Forelimb muscle (tissue), 1 donor: ENCODE measurements around the gene PRKX. TPM values are rescaled to one million over a fixed set of nuclear protein-coding genes. Genes with fewer than 3 reads are reported as not detected.
"Not testable (repeated sequence)": the region's sequence is repeated elsewhere in the genome, so short reads cannot be mapped to it uniquely, and the experiment has no call there.

Experiments
- DNase-seq: peaks from one replicate; pipeline ENCODE4 v3.0.0-alpha.2; 2013; ENCODE audit warnings: low read depth
- polyA plus RNA-seq: library from polyadenylated mRNA; unstranded; fragments of 120-200 nt; gene quantifications from one replicate; pipeline ENCODE4 v1.2.1, GENCODE V29; 2013; ENCODE audit not compliant: insufficient read length

Gene PRKX
- 9.0 TPM for polyA plus RNA-seq

- no peak for DNase-seq
These were observed at the start of gene PRKX for GRCh38 chrX:3713225-3713936. Gene PRKX (minus strand): TSS chrX:3713649. CDS start chrX:3713253, 396 bp downstream.

- no peak for DNase-seq
These were observed 49.7 kb upstream of the PRKX start for GRCh38 chrX:3763111-3763510.

DNA sequence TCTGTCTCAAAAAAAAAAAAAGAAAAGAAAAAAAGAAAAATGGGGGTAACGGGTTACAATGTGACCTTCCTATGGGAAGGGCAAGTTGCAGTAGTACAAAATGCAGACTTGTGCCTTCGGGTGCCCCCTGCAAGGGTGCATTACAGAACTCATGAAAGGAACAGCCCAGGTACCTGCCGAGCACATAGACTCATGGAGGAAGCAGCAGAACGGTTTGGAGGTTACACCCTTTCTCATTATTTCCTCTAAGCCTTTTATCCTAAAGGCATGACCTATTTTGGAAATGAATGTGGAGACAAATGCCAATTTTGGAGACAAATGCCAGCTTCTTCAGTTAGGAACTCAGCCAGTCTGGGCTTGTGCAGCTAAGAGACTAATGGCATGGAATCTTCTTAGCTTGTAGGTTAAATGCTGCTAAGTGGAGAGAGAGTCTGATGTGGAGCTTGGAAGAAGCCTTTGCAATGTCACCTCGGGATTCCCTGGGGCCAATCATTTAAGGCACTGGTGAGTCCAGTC, 44.1 kb upstream of the PRKX start:
- DNase-seq: no peak

GRCh38 chrX:3748052-3748559, 34.7 kb upstream of the PRKX start:
- DNase-seq: no peak

DNA sequence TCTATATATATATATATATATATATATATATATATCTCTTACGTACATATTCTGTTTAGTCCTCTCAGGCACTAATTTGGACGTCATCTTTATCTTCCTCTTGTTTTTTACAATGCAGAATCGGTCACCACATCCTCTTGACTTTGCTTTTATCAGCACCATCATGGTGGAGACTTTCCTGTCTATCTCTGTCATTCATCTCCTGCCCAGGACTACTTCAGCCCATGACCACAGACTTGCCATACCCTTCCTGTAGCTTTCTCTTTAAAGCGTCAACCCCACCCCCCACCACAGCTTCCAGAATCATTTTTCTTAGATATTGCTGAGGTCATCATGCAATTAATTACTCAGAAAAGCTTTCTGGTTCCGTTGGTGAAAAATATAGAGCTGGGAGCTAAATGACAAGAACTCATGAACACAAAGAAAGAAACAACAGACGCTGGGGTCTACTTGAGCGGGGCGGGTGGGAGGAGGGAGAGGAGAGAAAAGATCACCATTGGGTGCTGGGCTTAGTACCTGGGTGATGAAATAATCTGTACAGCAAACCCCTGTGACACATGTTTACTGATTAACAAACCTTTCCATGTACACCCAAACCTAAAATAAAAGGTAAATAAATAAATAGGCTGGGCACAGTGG, 30.5 kb upstream of the PRKX start:
- no peak for DNase-seq

GRCh38 chrX:3740946-3741345, 27.5 kb upstream of the PRKX start:
- DNase-seq: not testable (repeated sequence)

DNA sequence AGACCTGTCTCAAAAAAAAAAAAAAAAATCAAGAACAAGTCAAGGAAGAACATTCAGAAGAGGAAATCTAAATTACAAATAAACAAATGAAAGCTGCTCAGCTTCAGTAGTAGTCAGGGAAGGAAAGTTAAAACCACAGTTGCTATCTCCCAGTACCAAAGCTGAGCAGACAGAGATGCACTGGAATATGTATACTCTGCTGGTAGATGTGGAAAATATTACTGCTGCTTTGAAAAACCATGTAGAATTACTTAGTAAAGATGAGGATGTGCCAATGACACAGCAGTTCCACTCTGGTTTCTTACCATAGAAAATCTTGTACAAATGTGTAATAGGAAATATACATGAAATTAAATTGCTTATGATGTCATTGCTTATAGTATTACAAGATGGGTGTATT, 25.1 kb upstream of the PRKX start:
- no peak for DNase-seq

DNA sequence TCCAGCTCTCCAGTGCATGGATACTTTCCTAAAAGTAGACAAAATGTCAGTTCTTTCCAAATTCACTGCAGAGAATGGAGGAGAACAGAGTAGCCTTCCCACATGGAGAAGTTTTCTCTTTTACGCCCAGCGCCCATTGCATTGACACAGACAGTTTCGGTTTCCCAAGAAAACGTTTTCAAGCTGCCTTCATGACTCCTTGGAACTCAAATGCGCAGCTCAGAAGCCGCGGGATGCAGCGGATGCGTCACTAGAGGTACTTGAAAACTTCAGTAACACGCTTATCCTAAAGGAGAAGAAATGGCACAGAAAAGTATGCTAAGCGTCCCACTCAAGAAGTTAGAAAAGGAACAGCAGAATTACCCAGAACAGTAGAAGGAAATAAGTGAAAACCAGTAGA, 23.1 kb upstream of the PRKX start:
- not testable (repeated sequence) for DNase-seq

GRCh38 chrX:3735891-3736290, 22.4 kb upstream of the PRKX start:
- DNase-seq: not testable (repeated sequence)

DNA sequence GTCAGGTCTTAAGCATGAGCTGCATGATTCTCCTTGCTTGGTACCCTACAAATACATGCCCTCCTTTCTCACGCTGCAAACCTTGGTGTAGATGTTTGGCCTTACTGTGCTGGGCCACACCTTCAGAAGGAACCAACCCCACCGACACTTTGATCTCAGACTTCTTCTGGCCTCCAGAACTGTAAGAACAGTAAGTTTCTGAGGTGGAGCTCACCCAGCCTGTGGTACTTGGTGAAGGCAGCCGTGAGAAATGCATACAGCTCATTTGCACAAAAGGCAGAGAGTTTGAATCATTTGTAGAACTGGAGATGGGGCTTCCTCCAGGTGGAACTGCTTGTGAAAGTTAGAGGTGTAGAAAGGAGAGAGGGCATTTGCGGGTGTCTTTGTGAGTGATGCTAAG, 21.0 kb upstream of the PRKX start:
- DNase-seq: not testable (repeated sequence)

GRCh38 chrX:3733043-3733430, 19.6 kb upstream of the PRKX start:
- DNase-seq: no peak

DNA sequence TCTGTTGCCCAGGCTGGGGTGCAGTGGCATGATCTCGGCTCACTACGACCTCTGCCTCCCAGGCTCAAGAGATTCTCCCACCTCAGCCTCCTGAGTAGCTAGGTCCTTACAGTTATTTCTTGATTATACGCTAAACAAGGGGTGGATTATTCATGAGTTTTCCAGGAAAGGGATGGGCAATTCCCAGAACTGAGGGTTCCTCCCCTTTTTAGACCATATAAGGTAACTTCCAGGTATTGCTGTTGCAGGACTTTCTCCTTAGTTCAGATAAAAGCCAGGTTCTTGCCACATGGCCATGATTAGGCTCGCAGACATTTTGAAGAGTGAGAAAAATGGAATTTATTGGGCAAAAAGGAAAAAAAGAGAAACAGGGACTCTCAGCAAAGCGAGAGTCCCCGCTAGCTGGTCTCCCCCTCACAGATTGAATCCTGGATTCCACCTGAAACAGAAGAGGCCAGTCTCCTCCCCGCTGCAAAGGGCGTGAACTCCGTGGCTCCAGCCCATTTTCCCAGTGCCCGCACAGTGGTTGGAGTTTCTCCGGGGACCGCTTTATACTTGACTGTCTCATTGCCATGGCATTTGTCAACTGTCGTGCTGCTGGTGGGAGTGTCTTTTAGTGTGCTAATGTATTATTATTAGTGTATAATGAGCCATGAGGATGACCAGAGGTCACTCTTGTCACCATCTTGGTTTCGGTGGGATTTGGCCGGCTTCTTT, 19.0 kb upstream of the PRKX start:
- DNase-seq: not testable (repeated sequence)

- DNase-seq: no peak
These were observed 15.0 kb upstream of the PRKX start for GRCh38 chrX:3728454-3728853.

DNA sequence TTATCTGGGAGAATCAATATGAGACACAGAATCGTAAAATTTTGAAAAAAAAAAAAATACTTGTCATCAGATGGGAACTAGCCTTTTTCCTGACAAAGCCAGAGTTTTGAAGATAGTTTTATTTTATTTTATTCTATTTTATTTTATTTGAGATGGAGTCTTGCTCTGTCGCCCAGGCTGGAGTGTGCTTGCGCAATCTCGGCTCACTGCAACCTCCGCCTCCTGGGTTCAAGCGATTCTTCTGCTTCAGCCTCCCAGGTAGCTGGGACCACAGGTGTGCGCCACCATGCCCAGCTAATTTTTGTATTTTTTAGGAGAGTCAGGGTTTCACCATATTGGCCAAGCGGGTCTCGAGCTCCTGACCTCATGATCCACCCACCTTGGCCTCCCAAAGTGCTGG, 10.0 kb upstream of the PRKX start:
- DNase-seq: not testable (repeated sequence)

GRCh38 chrX:3717742-3718420, 4.4 kb upstream of the PRKX start:
- DNase-seq: no peak

GRCh38 chrX:3715921-3716320, 2.5 kb upstream of the PRKX start:
- no peak for DNase-seq

DNA sequence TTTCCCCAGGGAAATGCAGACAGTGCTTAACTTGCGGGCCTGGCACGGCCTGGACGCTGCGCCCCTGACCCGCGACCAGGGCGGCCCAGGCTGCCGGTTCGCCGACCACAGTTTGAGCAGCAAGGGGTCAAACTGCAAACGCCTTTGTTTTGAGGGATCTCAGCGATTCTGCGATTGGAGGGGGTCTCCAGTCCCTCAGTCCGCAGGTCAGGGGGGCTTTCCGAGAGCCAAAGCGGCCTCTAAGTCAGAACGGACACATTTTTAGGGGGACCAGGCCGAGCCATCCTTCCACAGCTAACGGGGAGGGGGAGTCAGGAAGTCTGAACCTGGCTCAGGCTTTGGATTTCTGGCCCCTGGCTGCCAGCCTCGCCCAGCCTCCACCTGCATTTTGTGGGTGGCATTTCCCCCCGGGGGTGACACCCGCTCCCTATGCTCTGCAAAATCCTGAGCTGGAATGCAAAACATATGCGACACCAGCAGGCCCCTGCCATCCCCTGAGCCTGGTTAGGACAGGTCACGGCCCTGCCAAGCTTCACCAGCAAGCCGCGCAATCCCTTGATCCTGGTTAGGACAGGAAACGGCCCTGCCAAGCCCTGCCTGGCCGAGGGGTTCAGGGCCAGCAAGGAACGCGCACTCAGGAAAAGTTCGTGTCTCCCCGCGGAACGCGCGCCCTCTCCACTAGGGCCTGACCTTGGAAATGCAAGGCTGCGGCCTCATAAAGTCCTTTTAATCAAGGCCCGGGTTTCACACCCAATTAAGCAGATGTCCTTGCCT, 1.4 kb upstream of the PRKX start:
- not testable (repeated sequence) for DNase-seq

DNA sequence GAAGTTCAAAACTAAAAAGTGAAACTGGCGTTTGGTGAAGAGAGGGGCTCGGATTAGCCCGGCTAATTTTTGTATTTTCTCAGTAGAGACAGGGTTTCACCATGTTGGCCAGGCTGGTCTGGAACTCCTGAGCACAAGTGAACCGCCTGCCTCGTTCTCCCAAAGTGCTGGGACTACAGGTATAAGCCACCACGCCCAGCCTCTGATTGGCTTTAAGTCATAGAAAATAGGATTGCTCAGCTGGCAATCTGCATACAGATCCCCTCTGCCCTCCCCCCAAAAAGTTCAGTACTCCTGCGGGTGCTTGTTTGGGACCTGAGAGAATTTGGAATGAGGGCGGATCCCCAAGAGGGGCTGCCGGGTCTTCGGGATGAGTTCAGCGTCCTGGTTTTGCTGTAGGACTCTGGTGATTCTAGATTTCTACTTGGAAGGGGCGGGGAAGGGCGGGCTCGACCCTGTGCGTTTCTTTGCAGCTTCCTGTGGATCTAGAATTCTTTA, 537 bp upstream of the PRKX start:
- no peak for DNase-seq

DNA sequence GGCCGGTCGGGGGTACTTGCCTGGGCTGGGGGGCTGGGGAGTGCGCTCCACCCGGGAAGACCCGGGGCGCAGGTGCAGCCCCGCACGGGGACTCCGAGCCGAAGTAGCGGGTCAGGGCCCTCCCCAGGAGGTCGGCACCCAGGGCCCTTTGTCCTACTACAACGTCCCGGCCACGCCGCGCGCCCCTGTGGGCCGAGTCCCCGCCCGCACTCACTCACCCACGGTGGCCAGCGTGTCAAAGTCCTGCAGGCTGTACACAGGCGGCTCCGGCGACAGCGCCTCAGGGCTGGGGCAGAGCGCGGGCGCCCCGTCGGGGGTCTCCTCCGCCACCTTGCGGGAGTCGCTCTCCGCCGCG, 602 bp downstream of the PRKX start:
- no peak for DNase-seq

- DNase-seq: no peak
These were observed 1.2 kb downstream of the PRKX start for GRCh38 chrX:3712051-3712869.
